IMR-90 (cell line): ENCODE data around the gene RABEP1. TPM values are rescaled to one million over a fixed set of nuclear protein-coding genes. Genes with fewer than 3 reads are reported as not detected.

ENCODE experiments used
- ATAC-seq: fragments of 200-7000 bp; cut with Tn5 transposase; 2 replicates; pipeline ENCODE4 v1.9.1; 2020; ENCODE audit warnings: low read depth, mild to moderate bottlenecking, moderate library complexity
- BruUV-seq: library from RNA; stranded (reverse); fragments of 400-500 nt; replicated peaks from 2 replicates; lab custom pipeline; 2021; lab: Mats Ljungman, UMichigan
- CTCF ChIA-PET: fragments of 300-600 bp; formaldehyde crosslinking; extraction: SDS; loops from one replicate; lab custom pipeline; 2021; ENCODE audit warnings: antibody characterized with exemption; lab: Yijun Ruan, JAX
- POLR2A ChIA-PET: fragments of 300-600 bp; sonication (Branson Sonifier 250); formaldehyde crosslinking; loops from one replicate; lab custom pipeline; 2022; ENCODE audit warnings: antibody characterized with exemption; ENCODE audit not compliant: unreplicated experiment; lab: Charles Lee
- DNase-seq: peaks from one replicate; pipeline ENCODE4 v3.0.0; 2013
- H2AFZ ChIP-seq: replicated peaks from 2 replicates; pipeline ENCODE3; 2013; ENCODE audit warnings: low read length, mild to moderate bottlenecking; ENCODE audit not compliant: poor library complexity
- H2AK5ac ChIP-seq: 2 replicates; pipeline ENCODE4 v1.6.1; 2013; ENCODE audit warnings: low read depth, low read length, inconsistent platforms
- H2AK9ac ChIP-seq: replicated peaks from 2 replicates; pipeline ENCODE3; 2013; ENCODE audit warnings: mild to moderate bottlenecking, low read depth, low read length, moderate library complexity; ENCODE audit not compliant: poor library complexity
- H2BK120ac ChIP-seq: 2 replicates; pipeline ENCODE4 v1.6.1; 2013; ENCODE audit warnings: low read depth, low read length, inconsistent platforms
- H2BK15ac ChIP-seq: 3 replicates; pipeline ENCODE4 v1.6.1; 2013; ENCODE audit warnings: low read depth, low read length, inconsistent platforms
- H2BK20ac ChIP-seq: 2 replicates; pipeline ENCODE4 v1.6.1; 2013; ENCODE audit warnings: low read depth, mild to moderate bottlenecking, inconsistent platforms, low read length, moderate library complexity
- H2BK5ac ChIP-seq: 2 replicates; pipeline ENCODE4 v1.6.1; 2013; ENCODE audit warnings: mild to moderate bottlenecking, low read depth, low read length, inconsistent platforms; ENCODE audit not compliant: poor library complexity, severe bottlenecking
- H3K14ac ChIP-seq: replicated peaks from 2 replicates; pipeline ENCODE4 v1.6.1; 2013; ENCODE audit warnings: low read depth, low read length, inconsistent platforms
- H3K18ac ChIP-seq: 2 replicates; pipeline ENCODE4 v1.6.1; 2013; ENCODE audit warnings: low read depth, low read length, control low read depth
- H3K23ac ChIP-seq: 2 replicates; pipeline ENCODE4 v1.6.1; 2013; ENCODE audit warnings: low read depth, low read length, inconsistent platforms
- H3K27ac ChIP-seq: 2 replicates; pipeline ENCODE4 v1.5.1; 2013; ENCODE audit warnings: mild to moderate bottlenecking, control low read depth, low read length; ENCODE audit not compliant: insufficient read depth
- H3K27me3 ChIP-seq: 2 replicates; pipeline ENCODE4 v1.6.1; 2013; ENCODE audit warnings: low read length; ENCODE audit not compliant: control insufficient read depth, insufficient read depth
- H3K36me3 ChIP-seq: 2 replicates; pipeline ENCODE4 v1.6.1; 2013; ENCODE audit warnings: low read length, mixed read lengths; ENCODE audit not compliant: control insufficient read depth, insufficient read depth
- H3K4ac ChIP-seq: 2 replicates; pipeline ENCODE4 v1.6.1; 2013; ENCODE audit warnings: low read depth, low read length, inconsistent platforms
- H3K4me1 ChIP-seq: 2 replicates; pipeline ENCODE4 v1.6.1; 2013; ENCODE audit warnings: low read length, mixed read lengths; ENCODE audit not compliant: control insufficient read depth, insufficient read depth
- H3K4me2 ChIP-seq: 2 replicates; pipeline ENCODE4 v1.6.1; 2013; ENCODE audit warnings: low read depth, mild to moderate bottlenecking, control low read depth, low read length, moderate library complexity
- H3K4me3 ChIP-seq: 2 replicates; pipeline ENCODE4 v1.5.1; 2013; ENCODE audit warnings: low read depth, mild to moderate bottlenecking, control low read depth, low read length, moderate library complexity; ENCODE audit not compliant: insufficient read depth
- H3K56ac ChIP-seq: 2 replicates; pipeline ENCODE4 v1.6.1; 2013; ENCODE audit warnings: low read length, inconsistent platforms; ENCODE audit not compliant: insufficient read depth; ENCODE audit errors: extremely low read depth
- H3K79me1 ChIP-seq, 2 experiments: 2 replicates each; pipeline ENCODE4 v1.6.1; 2013; ENCODE audit warnings: low read length in 2 of 2, inconsistent platforms in 1 of 2, low read depth in 1 of 2
- H3K9ac ChIP-seq: 2 replicates; pipeline ENCODE4 v1.6.1; 2013; ENCODE audit warnings: low read depth, low read length, control low read depth
- H3K9me1 ChIP-seq: 2 replicates; pipeline ENCODE4 v1.6.1; 2013; ENCODE audit warnings: low read length, inconsistent platforms; ENCODE audit not compliant: insufficient read depth
- H3K9me3 ChIP-seq: 2 replicates; pipeline ENCODE4 v1.6.1; 2013; ENCODE audit warnings: low read length; ENCODE audit not compliant: control insufficient read depth, insufficient read depth
- H4K20me1 ChIP-seq: 2 replicates; pipeline ENCODE4 v1.6.1; 2013; ENCODE audit warnings: low read length, inconsistent platforms; ENCODE audit not compliant: insufficient read depth
- H4K5ac ChIP-seq: 2 replicates; pipeline ENCODE4 v1.6.1; 2013; ENCODE audit warnings: mild to moderate bottlenecking, low read depth, low read length, control low read depth
- H4K8ac ChIP-seq, 2 experiments: 2 replicates each; pipeline ENCODE4 v1.6.1; 2013; ENCODE audit warnings: low read depth in 2 of 2, low read length in 2 of 2, control low read depth in 1 of 2, inconsistent platforms in 1 of 2
- H4K91ac ChIP-seq: 2 replicates; pipeline ENCODE4 v1.6.1; 2013; ENCODE audit warnings: low read depth, low read length, inconsistent platforms; ENCODE audit not compliant: insufficient read depth
- CHD1 ChIP-seq: IDR thresholded peaks from 2 replicates; pipeline ENCODE4 v1.6.1; 2012; ENCODE audit warnings: low read depth, low read length, improper control_type of control experiment
- FOS ChIP-seq: fragments of 150-350 bp; IDR thresholded peaks from 2 replicates; pipeline ENCODE4 v1.6.1; 2016; ENCODE audit warnings: low read depth, low read length
- MAFK ChIP-seq: IDR thresholded peaks from 2 replicates; pipeline ENCODE4 v1.6.1; 2012; ENCODE audit warnings: low read depth, low read length, improper control_type of control experiment
- WGBS, 2 experiments: methylation state at CpG; one replicate each; pipeline versions ENCODE4 v1.1.5 to v1.1.7; 2013; ENCODE audit warnings: missing lambda C conversion rate in 2 of 2; ENCODE audit not compliant: insufficient read length in 1 of 2; ENCODE audit errors: extremely low coverage in 2 of 2; 5-methylcytosine and 5-hydroxymethylcytosine counted together
- dilution Hi-C: fragments of 300-500 bp; cut with HindIII; formaldehyde crosslinking; loops from one replicate; pipeline ENCODE4 v1.14.3; 2018; ENCODE audit warnings: low sequenced_read_pairs; ENCODE audit not compliant: unreplicated experiment
- in situ Hi-C: fragments of 300-500 bp; cut with MboI; formaldehyde crosslinking; loops from 3 replicates; pipeline ENCODE4 v1.14.3; 2019; ENCODE audit warnings: low sequenced_read_pairs, inconsistent platforms, mixed read lengths
- intact Hi-C: fragments of 100-400 bp; cut with micrococcal nuclease; formaldehyde crosslinking; loops from 2 replicates; pipeline ENCODE4 v1.10.0; 2022
- polyA plus RNA-seq, 3 experiments: library from polyadenylated mRNA; depleted of rRNA; stranded (reverse); fragments of >200 nt; gene quantifications; 2 replicates each; pipeline ENCODE4 v1.2.3, GENCODE V29; 2012; ENCODE audit warnings: low replicate concordance in 1 of 3
- total RNA-seq: library from RNA; depleted of rRNA; stranded (reverse); fragments of >200 nt; gene quantifications from 2 replicates; pipeline ENCODE4 v1.2.3, GENCODE V29; 2012
- TF ChIP-seq, protein P1 (sequence below): fragments of 150-350 bp; IDR thresholded peaks from 2 replicates; pipeline ENCODE4 v1.6.1; 2017; ENCODE audit warnings: mild to moderate bottlenecking, antibody characterized with exemption, low read length, low read depth

The RABEP1 gene
- total and polyA plus RNA-seq, 2 of the 4 experiments (the other 2 are of a cell fraction), result 15.3 to 38.2 TPM

GRCh38 chr17:5260542-5260941 is 21.5 kb upstream of the RABEP1 start:
- ChIA-PET CTCF (no interaction called here), POLR2A (no interaction called here)
- no peak overlapping the region for H4K5ac ChIP-seq
- no peak overlapping the region for H2BK15ac ChIP-seq
- no peak overlapping the region for H2AK5ac ChIP-seq
- H3K27me3 ChIP-seq, result 0 out of 2 replicates have a peak, but pooled peaks cover 2% of the 10 kb centered on the region
- H3K56ac ChIP-seq, result no peak overlapping the region
- DNase-seq (no peak), ATAC-seq (no peak)
- no peak for TF ChIP-seq CHD1
- TF ChIP-seq FOS, result no peak
- TF ChIP-seq MAFK, result no peak
- TF ChIP-seq, protein P1, sequence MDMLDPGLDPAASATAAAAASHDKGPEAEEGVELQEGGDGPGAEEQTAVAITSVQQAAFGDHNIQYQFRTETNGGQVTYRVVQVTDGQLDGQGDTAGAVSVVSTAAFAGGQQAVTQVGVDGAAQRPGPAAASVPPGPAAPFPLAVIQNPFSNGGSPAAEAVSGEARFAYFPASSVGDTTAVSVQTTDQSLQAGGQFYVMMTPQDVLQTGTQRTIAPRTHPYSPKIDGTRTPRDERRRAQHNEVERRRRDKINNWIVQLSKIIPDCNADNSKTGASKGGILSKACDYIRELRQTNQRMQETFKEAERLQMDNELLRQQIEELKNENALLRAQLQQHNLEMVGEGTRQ, result no peak
- no CpG with 5 or more reads among the region's 1 CpG for WGBS, 2 experiments
- H2BK5ac ChIP-seq, result no peak overlapping the region
- H3K4me2 ChIP-seq, result no peak overlapping the region
- H2AK9ac ChIP-seq, result no peak overlapping the region
- no peak overlapping the region for H3K4me3 ChIP-seq
- no peak overlapping the region for H4K91ac ChIP-seq
- no TSS peak for BruUV-seq
- H3K79me1 ChIP-seq, result no peaks in the 10 kb centered on the region
- no peak overlapping the region for H3K9ac ChIP-seq
- dilution Hi-C loops, result no loop called here
- H3K4ac ChIP-seq, result no peak overlapping the region
- no peak overlapping the region for H3K18ac ChIP-seq
- no peak overlapping the region for H2BK120ac ChIP-seq
- no peaks in the 10 kb centered on the region for H3K4me1 ChIP-seq
- intact Hi-C loops, result no loop called here
- in situ Hi-C loops, result no loop called here
- H4K20me1 ChIP-seq, result no peaks in the 10 kb centered on the region
- H3K36me3 ChIP-seq, result no peaks in the 10 kb centered on the region
- H3K9me3 ChIP-seq, result no peaks in the 10 kb centered on the region
- H3K27ac ChIP-seq, result no peak overlapping the region
- H2BK20ac ChIP-seq, result no peak overlapping the region
- H3K9me1 ChIP-seq, result no peaks in the 10 kb centered on the region
- no peak overlapping the region for H3K14ac ChIP-seq
- H2AFZ ChIP-seq, result no peak overlapping the region
- H3K23ac ChIP-seq, result no peak overlapping the region
- no peak overlapping the region for H4K8ac ChIP-seq
